Measurements from ENCODE around the gene CDCP1. TPM values are rescaled to one million over a fixed set of nuclear protein-coding genes. Genes with fewer than 3 reads are reported as not detected.

The CDCP1 gene
- total RNA-seq, 4 donors from 2014 or later: 41.6 to 64.6 (median 53.4) TPM

GRCh38 chr3:45041666-45042065 is 104.5 kb downstream of the CDCP1 start:
- no peaks in the 10 kb centered on the region for H3K36me3 ChIP-seq
- H3K27me3 ChIP-seq: no peaks in the 10 kb centered on the region
- in situ Hi-C loops (cut with MboI; ENCODE audit: low pct_ligation_motif_present in 1 of 4, low pct_unique_long_range_greater_than_20kb in 1 of 4, low sequenced_read_pairs in 3 of 4): loop anchor here (5.0 to 25.0 kb wide), 5 partner anchors 171 to 621 kb away; no protein-coding TSS in a partner anchor
- no peak for DNase-seq
- TF ChIP-seq POLR2AphosphoS5 (IDR thresholded peaks at IDR 0.05): no peak
- TF ChIP-seq POLR2A (IDR thresholded peaks at IDR 0.05): no peak
- TF ChIP-seq EP300 (IDR thresholded peaks at IDR 0.05; ENCODE audit: low read depth): no peak
- TF ChIP-seq, protein P1, sequence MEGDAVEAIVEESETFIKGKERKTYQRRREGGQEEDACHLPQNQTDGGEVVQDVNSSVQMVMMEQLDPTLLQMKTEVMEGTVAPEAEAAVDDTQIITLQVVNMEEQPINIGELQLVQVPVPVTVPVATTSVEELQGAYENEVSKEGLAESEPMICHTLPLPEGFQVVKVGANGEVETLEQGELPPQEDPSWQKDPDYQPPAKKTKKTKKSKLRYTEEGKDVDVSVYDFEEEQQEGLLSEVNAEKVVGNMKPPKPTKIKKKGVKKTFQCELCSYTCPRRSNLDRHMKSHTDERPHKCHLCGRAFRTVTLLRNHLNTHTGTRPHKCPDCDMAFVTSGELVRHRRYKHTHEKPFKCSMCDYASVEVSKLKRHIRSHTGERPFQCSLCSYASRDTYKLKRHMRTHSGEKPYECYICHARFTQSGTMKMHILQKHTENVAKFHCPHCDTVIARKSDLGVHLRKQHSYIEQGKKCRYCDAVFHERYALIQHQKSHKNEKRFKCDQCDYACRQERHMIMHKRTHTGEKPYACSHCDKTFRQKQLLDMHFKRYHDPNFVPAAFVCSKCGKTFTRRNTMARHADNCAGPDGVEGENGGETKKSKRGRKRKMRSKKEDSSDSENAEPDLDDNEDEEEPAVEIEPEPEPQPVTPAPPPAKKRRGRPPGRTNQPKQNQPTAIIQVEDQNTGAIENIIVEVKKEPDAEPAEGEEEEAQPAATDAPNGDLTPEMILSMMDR (IDR thresholded peaks at IDR 0.05): no peak
- intact Hi-C loops (cut with DNase I; ENCODE audit: low total_unique reads): loop anchor here (5.0 kb wide), 1 partner anchor 171 kb away; no protein-coding TSS in a partner anchor
- H3K4me1 ChIP-seq: peaks cover 0 to 24% (median 9%) of the 10 kb centered on the region in 4 donors
- 76% methylated on average over 2 of the region's 2 CpGs; no CpG with 5 or more reads in 1 of the 2 donors for WGBS, 2 donors (ENCODE audit: low coverage in 1 of 2)
- H3K27ac ChIP-seq: no peak overlapping the region
- H3K9me3 ChIP-seq: no peaks in the 10 kb centered on the region
- H3K4me3 ChIP-seq: no peak overlapping the region

GRCh38 chr3:45037720-45038455 is 108.3 kb downstream of the CDCP1 start:
- peak overlapping the region in 1 of 4 donors; percentile 33 for H3K27ac ChIP-seq
- in situ Hi-C loops (cut with MboI; ENCODE audit: low pct_ligation_motif_present in 1 of 4, low pct_unique_long_range_greater_than_20kb in 1 of 4, low sequenced_read_pairs in 3 of 4): loop anchor here (5.0 to 25.0 kb wide), 5 partner anchors 174 to 624 kb away; no protein-coding TSS in a partner anchor
- no peaks in the 10 kb centered on the region for H3K27me3 ChIP-seq
- intact Hi-C loops (cut with DNase I; ENCODE audit: low total_unique reads): loop anchor here (5.0 kb wide), 1 partner anchor 459 kb away; no protein-coding TSS in a partner anchor
- peak; percentile 95 for DNase-seq
- TF ChIP-seq POLR2A (IDR thresholded peaks at IDR 0.05): no peak
- TF ChIP-seq, protein P1 (IDR thresholded peaks at IDR 0.05): peak; percentile 87 to 99 (median 91)
- peak in 1 of 3 donors; percentile 9 for TF ChIP-seq POLR2AphosphoS5 (IDR thresholded peaks at IDR 0.05)
- H3K4me1 ChIP-seq: peaks cover 14 to 39% (median 25%) of the 10 kb centered on the region in 4 donors
- H3K4me3 ChIP-seq: peak overlapping the region in 1 of 4 donors; percentile 13
- H3K9me3 ChIP-seq: no peaks in the 10 kb centered on the region
- 5 to 15% methylated on average over 2 to 11 of the region's 11 CpGs for WGBS, 2 donors (ENCODE audit: low coverage in 1 of 2)
- no peaks in the 10 kb centered on the region for H3K36me3 ChIP-seq

- Histone ChIP-seq H3K9me3 (no peaks in the 10 kb centered on the region), H3K4me3 (peak overlapping the region; percentile 12 to 32 (median 21)), H3K27ac (peak overlapping the region; percentile 6 to 64 (median 34)), H3K27me3 (no peaks in the 10 kb centered on the region), H3K36me3 (no peaks in the 10 kb centered on the region), H3K4me1 (peaks cover 14 to 27% (median 19%) of the 10 kb centered on the region in 4 donors)
- TF ChIP-seq, protein P1 (IDR thresholded peaks at IDR 0.05): peak in 2 of 5 experiments; percentile 12 to 17
- TF ChIP-seq POLR2A (IDR thresholded peaks at IDR 0.05): no peak
- no peak for DNase-seq
- in situ Hi-C loops (cut with MboI; ENCODE audit: low pct_ligation_motif_present in 1 of 4, low pct_unique_long_range_greater_than_20kb in 1 of 4, low sequenced_read_pairs in 3 of 4): loop anchor here (5.0 to 25.0 kb wide), 5 partner anchors 177 to 627 kb away; no protein-coding TSS in a partner anchor
- WGBS, 2 donors (ENCODE audit: low coverage in 1 of 2): 20 to 27% methylated on average over 1 to 20 of the region's 64 CpGs
- intact Hi-C loops (cut with DNase I; ENCODE audit: low total_unique reads): loop anchor here (5.0 kb wide), 1 partner anchor 462 kb away; no protein-coding TSS in a partner anchor
Observed at GRCh38 chr3:45035441-45036301, 110.5 kb downstream of the CDCP1 start.

Data from transverse colon (tissue), 4 donors.